ENCODE results near the gene SPTBN4.
"Not testable (repeated sequence)": the region's sequence is repeated elsewhere in the genome, so short reads cannot be mapped to it uniquely, and the experiment has no call there.

SPTBN4 gene

GRCh38 chr19:40623403-40624251 is 156.8 kb downstream of the SPTBN4 start:
- no peak for DNase-seq

- not testable (repeated sequence) for DNase-seq
Measured at GRCh38 chr19:40624369-40625153, 157.8 kb downstream of the SPTBN4 start.

GRCh38 chr19:40625406-40626120 is 158.8 kb downstream of the SPTBN4 start:
- DNase-seq: no peak

All from CD4-positive, alpha-beta T cell treated with Interleukin-6 for 4 hours (primary cell).